SK-N-MC (cell line): ENCODE measurements around the gene ZFP91.

Source experiments
- EZH2 ChIP-seq: fragments of 200-600 bp; sonication (generic); IDR thresholded peaks from one replicate; pipeline ENCODE4 v1.6.1; 2017; ENCODE audit warnings: antibody characterized with exemption
- POLR2AphosphoS5 ChIP-seq: IDR thresholded peaks from 2 replicates; pipeline ENCODE4 v1.6.1; 2012; ENCODE audit warnings: mild to moderate bottlenecking, low read depth, low read length, borderline replicate concordance

DNA sequence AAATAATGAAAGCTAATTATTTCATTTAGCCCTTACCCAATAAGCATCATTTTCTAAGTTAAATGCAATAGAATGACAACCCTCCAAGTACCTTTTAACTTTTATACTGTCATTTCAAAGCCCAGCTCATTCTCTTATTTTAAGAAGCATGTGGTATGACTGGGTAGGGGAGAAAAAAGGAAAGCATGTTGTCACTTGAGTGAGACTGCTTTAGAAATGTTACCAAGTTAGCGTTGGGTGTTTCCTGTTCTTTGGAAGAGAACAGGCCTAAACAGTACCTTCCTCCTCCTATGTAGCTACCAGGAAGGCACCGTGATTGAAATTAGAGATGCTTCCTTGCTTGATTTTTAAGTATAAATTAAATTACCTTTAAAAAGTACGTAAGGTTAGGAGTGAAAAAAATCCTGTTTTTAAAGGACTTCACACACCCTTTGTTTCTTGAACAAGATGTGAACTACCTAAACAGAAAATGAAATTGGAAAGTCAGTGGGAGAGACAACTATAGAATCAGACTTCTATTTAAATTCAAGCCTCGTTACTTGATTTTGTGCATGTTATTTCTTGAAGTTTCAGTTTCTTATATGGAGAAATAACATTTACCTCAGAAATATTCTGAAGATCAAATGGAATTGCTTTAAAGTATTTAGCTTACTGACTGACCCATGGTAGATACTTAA lies 42.9 kb downstream of the ZFP91 start:
- TF ChIP-seq EZH2 (no peak), POLR2AphosphoS5 (no peak)
